CD4-positive, alpha-beta T cell (primary cell): ENCODE measurements around the gene MAMDC4. TPM values are rescaled to one million over a fixed set of nuclear protein-coding genes. Genes with fewer than 3 reads are reported as not detected.

Experiments used
- ATAC-seq: fragments of 200-7000 bp; cut with Tn5 transposase; one replicate; pipeline ENCODE4 v1.10.0; 2022; ENCODE audit warnings: mild to moderate bottlenecking; ENCODE audit not compliant: poor library complexity
- CTCF ChIA-PET: fragments of 350-600 bp; sonication (Branson Sonifier 250); formaldehyde crosslinking; loops from one replicate; lab custom pipeline; 2021; ENCODE audit warnings: antibody characterized with exemption, inconsistent platforms; lab: Charles Lee
- POLR2A ChIA-PET: fragments of 350-600 bp; sonication (Branson Sonifier 250); formaldehyde crosslinking; loops from one replicate; lab custom pipeline; 2021; ENCODE audit warnings: antibody characterized with exemption, inconsistent platforms; lab: Charles Lee
- DNase-seq, 14 experiments: peaks; one replicate each; pipeline ENCODE4 v3.0.0-alpha.2; 2013 to 2020; ENCODE audit warnings: mixed read lengths in 2 of 14
- H3K27ac ChIP-seq, 2 donors: one replicate each; pipeline versions ENCODE4 v1.5.1 to v1.7.0; 2013; ENCODE audit warnings: low read length in 2 of 2, low read depth in 1 of 2, mild to moderate bottlenecking in 1 of 2
- H3K27me3 ChIP-seq, 2 experiments: 1 replicate in 1 of 2; 2 replicates in 1 of 2; pipeline versions ENCODE4 v1.6.1 to v1.7.0; 2013; ENCODE audit warnings: low read length in 2 of 2, control low read depth in 1 of 2, mild to moderate bottlenecking in 1 of 2, moderate library complexity in 1 of 2; ENCODE audit not compliant: insufficient read depth in 2 of 2, control insufficient read depth in 1 of 2
- H3K36me3 ChIP-seq: one replicate; pipeline ENCODE4 v1.6.1; 2013; ENCODE audit warnings: low read length, control low read depth; ENCODE audit not compliant: insufficient read depth
- H3K4me1 ChIP-seq: one replicate; pipeline ENCODE4 v1.6.1; 2013; ENCODE audit warnings: low read length, control low read depth; ENCODE audit not compliant: insufficient read depth
- H3K4me3 ChIP-seq: one replicate; pipeline ENCODE4 v1.5.1; 2013; ENCODE audit warnings: mild to moderate bottlenecking, low read length, moderate library complexity
- H3K9me3 ChIP-seq, 2 experiments: 1 replicate in 1 of 2; 2 replicates in 1 of 2; pipeline versions ENCODE4 v1.6.1 to v1.7.0; 2013; ENCODE audit warnings: low read length in 2 of 2, mild to moderate bottlenecking in 2 of 2, control low read depth in 1 of 2, moderate library complexity in 1 of 2; ENCODE audit not compliant: control insufficient read depth in 1 of 2, insufficient read depth in 1 of 2
- H3K27ac Mint-ChIP-seq: one replicate; pipeline ENCODE4 v1.8.0; 2020; ENCODE audit warnings: mixed read lengths
- H3K27me3 Mint-ChIP-seq: one replicate; pipeline ENCODE4 v1.8.0; 2021; ENCODE audit warnings: mixed read lengths
- H3K36me3 Mint-ChIP-seq: one replicate; pipeline ENCODE4 v1.8.0; 2021; ENCODE audit warnings: low read depth, mixed read lengths
- H3K4me1 Mint-ChIP-seq: one replicate; pipeline ENCODE4 v1.8.0; 2021; ENCODE audit warnings: low read depth, mixed read lengths
- H3K4me3 Mint-ChIP-seq: one replicate; pipeline ENCODE4 v1.8.0; 2020; ENCODE audit warnings: mild to moderate bottlenecking, mixed read lengths
- H3K9me3 Mint-ChIP-seq: one replicate; pipeline ENCODE4 v1.8.0; 2020; ENCODE audit warnings: mixed read lengths
- intact Hi-C, 2 experiments: fragments of 100-400 bp; cut with DNase I in 1 of 2; cut with micrococcal nuclease in 1 of 2; formaldehyde crosslinking; loops; one replicate each; pipeline versions ENCODE4 v1.15.1 to v1.9.0; 2023 to 2025; cut with DNase I, micrococcal nuclease
- total RNA-seq, 174 experiments: library from RNA in 2 of 174; stranded (reverse) in 2 of 174; gene quantifications; one replicate each; pipeline ENCODE4 v1.2.3 and lab custom pipeline; 2021 to 2026
- TF ChIP-seq, protein P1 (sequence below): fragments of 200-600 bp; IDR thresholded peaks from one replicate; pipeline ENCODE4 v1.8.0; 2022; ENCODE audit warnings: antibody characterized with exemption, mild to moderate bottlenecking

MAMDC4 gene
- total RNA-seq, 2 experiments from 2014 or later, result 2.2 to 3.4 TPM

DNA sequence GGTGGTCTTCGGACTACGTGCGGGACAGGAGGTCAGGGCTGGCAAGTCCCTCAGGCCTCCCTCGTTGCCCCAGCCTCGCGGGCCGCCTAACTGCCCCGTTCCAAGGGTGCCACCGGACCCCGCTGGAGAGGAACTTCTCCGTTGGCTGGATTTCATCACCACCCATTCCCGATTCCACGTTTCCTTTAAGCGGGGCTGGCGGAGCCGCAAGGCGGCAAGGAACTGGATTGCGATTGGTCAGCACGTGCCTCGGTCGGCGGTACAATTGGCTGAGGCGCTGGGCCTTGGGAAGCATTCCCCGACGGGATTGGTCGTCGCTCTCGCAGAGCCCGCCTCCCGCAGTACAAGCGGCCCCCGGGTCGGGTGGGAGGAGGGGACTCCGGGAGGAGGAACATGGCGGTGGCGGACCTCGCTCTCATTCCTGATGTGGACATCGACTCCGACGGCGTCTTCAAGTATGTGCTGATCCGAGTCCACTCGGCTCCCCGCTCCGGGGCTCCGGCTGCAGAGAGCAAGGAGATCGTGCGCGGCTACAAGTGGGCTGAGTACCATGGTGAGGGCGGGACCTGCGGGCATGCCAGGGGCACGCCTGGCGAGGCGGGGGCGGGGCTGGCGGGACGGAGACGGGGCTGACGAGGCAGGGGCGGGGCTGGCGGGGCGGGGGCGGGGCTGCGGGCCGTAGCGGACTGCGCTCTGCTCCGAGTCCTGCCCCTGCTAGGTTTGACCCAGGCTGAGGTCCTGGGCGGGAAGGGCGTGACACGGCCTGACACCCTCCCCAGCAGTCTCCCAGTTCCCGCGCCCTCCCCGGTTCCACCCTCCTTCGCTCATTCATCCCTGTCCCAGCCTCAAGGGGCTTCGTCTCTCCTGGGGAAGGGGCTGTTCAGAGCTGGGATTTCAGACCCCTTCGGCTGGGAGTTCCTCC, 2.8 kb upstream of the MAMDC4 start, which contains the start of gene PHPT1:
TSS of gene PHPT1 (plus strand) at position 372 of the 922 bp plus-strand sequence. CDS start at position 394, 22 bp downstream.
- peaks cover 10% of the 10 kb centered on the region for H3K4me1 Mint-ChIP-seq
- TF ChIP-seq, protein P1, sequence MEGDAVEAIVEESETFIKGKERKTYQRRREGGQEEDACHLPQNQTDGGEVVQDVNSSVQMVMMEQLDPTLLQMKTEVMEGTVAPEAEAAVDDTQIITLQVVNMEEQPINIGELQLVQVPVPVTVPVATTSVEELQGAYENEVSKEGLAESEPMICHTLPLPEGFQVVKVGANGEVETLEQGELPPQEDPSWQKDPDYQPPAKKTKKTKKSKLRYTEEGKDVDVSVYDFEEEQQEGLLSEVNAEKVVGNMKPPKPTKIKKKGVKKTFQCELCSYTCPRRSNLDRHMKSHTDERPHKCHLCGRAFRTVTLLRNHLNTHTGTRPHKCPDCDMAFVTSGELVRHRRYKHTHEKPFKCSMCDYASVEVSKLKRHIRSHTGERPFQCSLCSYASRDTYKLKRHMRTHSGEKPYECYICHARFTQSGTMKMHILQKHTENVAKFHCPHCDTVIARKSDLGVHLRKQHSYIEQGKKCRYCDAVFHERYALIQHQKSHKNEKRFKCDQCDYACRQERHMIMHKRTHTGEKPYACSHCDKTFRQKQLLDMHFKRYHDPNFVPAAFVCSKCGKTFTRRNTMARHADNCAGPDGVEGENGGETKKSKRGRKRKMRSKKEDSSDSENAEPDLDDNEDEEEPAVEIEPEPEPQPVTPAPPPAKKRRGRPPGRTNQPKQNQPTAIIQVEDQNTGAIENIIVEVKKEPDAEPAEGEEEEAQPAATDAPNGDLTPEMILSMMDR, result no peak
- peaks cover 10% of the 10 kb centered on the region for H3K36me3 ChIP-seq
- H3K27me3 ChIP-seq, result peaks cover 15 to 16% of the 10 kb centered on the region in 2 experiments
- H3K4me1 ChIP-seq, result peaks cover 45% of the 10 kb centered on the region
- H3K27me3 Mint-ChIP-seq, result peaks cover 21% of the 10 kb centered on the region
- peak within 1 kb of the TSS; percentile 97 for H3K4me3 Mint-ChIP-seq
- ChIA-PET POLR2A (interaction anchor here (0.9 to 1.7 kb wide), 2 partner anchors 32 to 37 kb away, joined by 3 to 4 read pairs; partner anchors contain the start of gene TRAF2), CTCF (no interaction called here)
- ATAC-seq (peak; percentile 92), DNase-seq (peak; percentile 89 to 98 (median 94))
- H3K27ac ChIP-seq, result peak within 1 kb of the TSS in 1 of 2 donors; percentile 60
- intact Hi-C loops, result loop anchor here (1.0 to 10.0 kb wide), 7 partner anchors 17 to 96 kb away; partner anchors contain the start of genes FBXW5 (in 2 of the 2), RABL6 (in 2 of the 2), TRAF2 (in 2 of the 2) and C8G (in 1 of the 2)
- no peaks in the 10 kb centered on the region for H3K9me3 Mint-ChIP-seq
- peak within 1 kb of the TSS; percentile 84 for H3K4me3 ChIP-seq
- H3K36me3 Mint-ChIP-seq, result peaks cover 8% of the 10 kb centered on the region
- peaks cover 0 to 15% of the 10 kb centered on the region in 2 experiments for H3K9me3 ChIP-seq
- peak within 1 kb of the TSS; percentile 91 for H3K27ac Mint-ChIP-seq

DNA sequence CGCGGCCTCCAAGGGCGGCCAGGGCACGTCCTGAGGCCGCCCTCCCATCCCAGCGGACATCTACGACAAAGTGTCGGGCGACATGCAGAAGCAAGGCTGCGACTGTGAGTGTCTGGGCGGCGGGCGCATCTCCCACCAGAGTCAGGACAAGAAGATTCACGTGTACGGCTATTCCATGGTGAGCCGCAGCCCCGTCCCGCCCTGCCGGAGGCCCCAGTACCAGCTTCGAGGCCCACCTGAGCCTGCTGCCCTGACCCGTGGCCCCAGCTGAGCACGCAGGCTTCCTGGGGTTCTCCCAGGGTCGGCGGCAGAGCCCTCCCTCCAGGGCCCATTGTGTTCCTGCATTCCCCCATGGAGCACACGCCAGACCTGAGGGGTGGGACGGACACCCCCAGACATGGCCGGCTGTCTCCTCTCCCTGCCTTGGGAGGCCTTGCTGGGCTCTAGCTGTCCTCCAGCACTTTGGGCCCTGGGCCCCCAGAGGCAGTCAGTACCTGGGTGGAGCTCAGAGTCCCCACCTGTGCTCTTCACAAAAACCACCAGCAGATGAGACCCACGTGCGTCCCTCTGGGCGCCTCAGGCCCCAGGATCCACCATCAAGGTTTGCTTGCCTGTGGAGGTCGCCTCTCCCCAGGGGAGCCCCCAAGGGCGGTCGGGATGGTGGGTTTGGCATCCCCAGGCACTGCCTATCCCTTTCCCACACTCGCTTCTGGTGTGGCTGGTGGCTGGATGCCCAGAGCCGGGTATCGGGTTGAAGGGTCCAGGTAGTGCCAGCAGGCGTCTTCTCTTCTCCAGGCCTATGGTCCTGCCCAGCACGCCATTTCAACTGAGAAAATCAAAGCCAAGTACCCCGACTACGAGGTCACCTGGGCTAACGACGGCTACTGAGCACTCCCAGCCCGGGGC, 1.9 kb upstream of the MAMDC4 start:
- intact Hi-C loops, result loop anchor here (1.0 to 10.0 kb wide), 7 partner anchors 16 to 95 kb away; partner anchors contain the start of genes FBXW5 (in 2 of the 2), RABL6 (in 2 of the 2), TRAF2 (in 2 of the 2) and C8G (in 1 of the 2)
- Histone ChIP-seq H3K4me3 (peak overlapping the region; percentile 84), H3K9me3 (peaks cover 0 to 15% of the 10 kb centered on the region in 2 experiments), H3K36me3 (peaks cover 10% of the 10 kb centered on the region), H3K4me1 (peaks cover 41% of the 10 kb centered on the region), H3K27ac (no peak overlapping the region), H3K27me3 (peaks cover 12 to 14% of the 10 kb centered on the region in 2 experiments)
- Mint-ChIP-seq H3K27ac (no peak overlapping the region), H3K27me3 (peaks cover 19% of the 10 kb centered on the region), H3K9me3 (no peaks in the 10 kb centered on the region), H3K4me3 (peak overlapping the region; percentile 87), H3K36me3 (peaks cover 8% of the 10 kb centered on the region), H3K4me1 (peaks cover 10% of the 10 kb centered on the region)
- DNase-seq, result no peak
- ChIA-PET POLR2A (interaction anchor here (0.9 kb wide), 1 partner anchor 32 kb away, joined by 3 read pairs; no protein-coding TSS in a partner anchor), CTCF (no interaction called here)
- TF ChIP-seq, protein P1, result no peak
- no peak for ATAC-seq
